Endodermal cell (in vitro differentiated cells): ENCODE measurements around the gene ZIC5. TPM values are rescaled to one million over a fixed set of nuclear protein-coding genes. Genes with fewer than 3 reads are reported as not detected.
"Not testable (repeated sequence)": the region's sequence is repeated elsewhere in the genome, so short reads cannot be mapped to it uniquely, and the experiment has no call there.

ENCODE experiments used
- DNase-seq: peaks from one replicate; pipeline ENCODE4 v3.0.0-alpha.2; 2017
- H3K27ac ChIP-seq: 2 replicates; pipeline ENCODE4 v1.5.1; 2013; ENCODE audit warnings: mild to moderate bottlenecking, low read depth, low read length, moderate library complexity
- H3K27me3 ChIP-seq: 2 replicates; pipeline ENCODE4 v1.6.1; 2013; ENCODE audit warnings: mild to moderate bottlenecking, low read length, moderate library complexity; ENCODE audit not compliant: insufficient read depth, control insufficient read depth, poor library complexity, severe bottlenecking
- H3K36me3 ChIP-seq: 2 replicates; pipeline ENCODE4 v1.7.0; 2013; ENCODE audit warnings: mild to moderate bottlenecking, low read length, moderate library complexity; ENCODE audit not compliant: control insufficient read depth, insufficient read depth
- H3K4me1 ChIP-seq: one replicate; pipeline ENCODE4 v1.7.0; 2013; ENCODE audit warnings: low read length; ENCODE audit not compliant: control insufficient read depth, insufficient read depth
- H3K4me3 ChIP-seq: 2 replicates; pipeline ENCODE4 v1.5.1; 2013; ENCODE audit warnings: mild to moderate bottlenecking, low read length, moderate library complexity
- H3K9ac ChIP-seq: 2 replicates; pipeline ENCODE4 v1.6.1; 2013; ENCODE audit warnings: mild to moderate bottlenecking, low read length, moderate library complexity; ENCODE audit not compliant: poor library complexity, severe bottlenecking; ENCODE audit errors: extremely low read depth
- H3K9me3 ChIP-seq: 2 replicates; pipeline ENCODE4 v1.6.1; 2013; ENCODE audit warnings: mild to moderate bottlenecking, low read length, moderate library complexity; ENCODE audit not compliant: control insufficient read depth
- H3K27ac Mint-ChIP-seq: 2 replicates; pipeline ENCODE4 v1.8.0; 2020; ENCODE audit warnings: mixed read lengths
- H3K27me3 Mint-ChIP-seq: 2 replicates; pipeline ENCODE4 v1.8.0; 2021; ENCODE audit warnings: mild to moderate bottlenecking, mixed read lengths; ENCODE audit not compliant: insufficient read depth
- H3K36me3 Mint-ChIP-seq: 2 replicates; pipeline ENCODE4 v1.8.0; 2020; ENCODE audit warnings: low read depth, mixed read lengths
- H3K4me1 Mint-ChIP-seq: 2 replicates; pipeline ENCODE4 v1.8.0; 2020; ENCODE audit warnings: mixed read lengths
- H3K4me3 Mint-ChIP-seq: 2 replicates; pipeline ENCODE4 v1.8.0; 2020; ENCODE audit warnings: mild to moderate bottlenecking, moderate library complexity, mixed read lengths
- H3K9me3 Mint-ChIP-seq: 2 replicates; pipeline ENCODE4 v1.8.0; 2020; ENCODE audit warnings: mild to moderate bottlenecking, mixed read lengths
- WGBS, 2 experiments: methylation state at CpG; one replicate each; pipeline versions ENCODE4 v1.1.5 to v1.1.7; 2013; ENCODE audit warnings: missing lambda C conversion rate in 2 of 2, mixed read lengths in 1 of 2; ENCODE audit not compliant: insufficient coverage in 1 of 2, insufficient read length in 1 of 2; 5-methylcytosine and 5-hydroxymethylcytosine counted together
- total RNA-seq, 2 donors: library from RNA; stranded (reverse); fragmentation: NEBNext Ultra II Directional in 1 of 2; extraction: Animal tissue kit (Norgen Biotek cat#: 25700) in 1 of 2; gene quantifications; 2 replicates in 1 of 2; 3 replicates in 1 of 2; pipeline ENCODE4 v1.2.1, GENCODE V29; 2021
- TF ChIP-seq, protein P1 (sequence below): fragments of 200-600 bp; sonication (generic); conservative IDR thresholded peaks from 2 replicates; pipeline ENCODE4 v1.5.0; 2021; ENCODE audit warnings: antibody characterized with exemption, mild to moderate bottlenecking

Gene ZIC5
- total RNA-seq, 2 donors from 2014 or later = 11.0 to 13.7 TPM

GRCh38 chr13:99947666-99948065 is 23.9 kb downstream of the ZIC5 start:
- 88% methylated on average over 1 of the region's 2 CpGs; no CpG with 5 or more reads in 1 of the 2 experiments for WGBS, 2 experiments
- no peak overlapping the region for H3K27ac Mint-ChIP-seq
- peaks cover 16% of the 10 kb centered on the region for H3K4me1 Mint-ChIP-seq
- H3K4me3 ChIP-seq = no peak overlapping the region
- no peaks in the 10 kb centered on the region for H3K36me3 ChIP-seq
- no peak overlapping the region for H3K9ac ChIP-seq
- H3K27me3 ChIP-seq = peaks cover 26% of the 10 kb centered on the region
- H3K4me1 ChIP-seq = no peaks in the 10 kb centered on the region
- H3K9me3 ChIP-seq = no peaks in the 10 kb centered on the region
- no peak for DNase-seq
- no peak overlapping the region for H3K4me3 Mint-ChIP-seq
- TF ChIP-seq, protein P1, sequence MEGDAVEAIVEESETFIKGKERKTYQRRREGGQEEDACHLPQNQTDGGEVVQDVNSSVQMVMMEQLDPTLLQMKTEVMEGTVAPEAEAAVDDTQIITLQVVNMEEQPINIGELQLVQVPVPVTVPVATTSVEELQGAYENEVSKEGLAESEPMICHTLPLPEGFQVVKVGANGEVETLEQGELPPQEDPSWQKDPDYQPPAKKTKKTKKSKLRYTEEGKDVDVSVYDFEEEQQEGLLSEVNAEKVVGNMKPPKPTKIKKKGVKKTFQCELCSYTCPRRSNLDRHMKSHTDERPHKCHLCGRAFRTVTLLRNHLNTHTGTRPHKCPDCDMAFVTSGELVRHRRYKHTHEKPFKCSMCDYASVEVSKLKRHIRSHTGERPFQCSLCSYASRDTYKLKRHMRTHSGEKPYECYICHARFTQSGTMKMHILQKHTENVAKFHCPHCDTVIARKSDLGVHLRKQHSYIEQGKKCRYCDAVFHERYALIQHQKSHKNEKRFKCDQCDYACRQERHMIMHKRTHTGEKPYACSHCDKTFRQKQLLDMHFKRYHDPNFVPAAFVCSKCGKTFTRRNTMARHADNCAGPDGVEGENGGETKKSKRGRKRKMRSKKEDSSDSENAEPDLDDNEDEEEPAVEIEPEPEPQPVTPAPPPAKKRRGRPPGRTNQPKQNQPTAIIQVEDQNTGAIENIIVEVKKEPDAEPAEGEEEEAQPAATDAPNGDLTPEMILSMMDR = no peak
- H3K36me3 Mint-ChIP-seq = no peaks in the 10 kb centered on the region
- H3K27ac ChIP-seq = no peak overlapping the region
- H3K9me3 Mint-ChIP-seq = no peaks in the 10 kb centered on the region
- peaks cover 44% of the 10 kb centered on the region for H3K27me3 Mint-ChIP-seq

DNA sequence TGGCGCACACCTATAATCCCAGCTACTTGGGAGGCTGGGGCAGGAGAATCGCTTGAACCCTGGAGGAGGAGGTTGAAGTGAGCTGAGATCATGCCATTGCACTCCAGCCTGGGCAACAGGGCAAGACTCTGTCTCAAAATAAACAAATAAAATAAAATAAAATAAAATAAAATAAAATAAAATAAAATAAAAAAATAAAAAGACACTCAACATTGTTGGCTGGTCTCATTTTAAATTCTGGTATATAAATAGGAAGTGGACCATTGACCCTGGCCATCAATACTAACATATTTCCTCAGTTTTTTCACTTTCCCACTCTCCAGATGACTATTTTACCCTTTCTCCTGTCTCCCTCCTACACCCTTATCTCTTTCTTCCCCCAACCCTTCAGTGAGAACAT is 26.1 kb downstream of the ZIC5 start:
- peaks cover 18% of the 10 kb centered on the region for H3K4me1 Mint-ChIP-seq
- not testable (repeated sequence) for H3K4me1 ChIP-seq, H3K36me3 ChIP-seq, H3K27ac Mint-ChIP-seq, H3K4me3 ChIP-seq, H3K4me3 Mint-ChIP-seq, DNase-seq, H3K36me3 Mint-ChIP-seq, H3K9ac ChIP-seq, H3K27me3 ChIP-seq, H3K9me3 Mint-ChIP-seq, H3K27ac ChIP-seq, H3K9me3 ChIP-seq
- peaks cover 27% of the 10 kb centered on the region for H3K27me3 Mint-ChIP-seq
- WGBS, 2 experiments = 86 to 100% methylated on average over 1 to 2 of the region's 2 CpGs

DNA sequence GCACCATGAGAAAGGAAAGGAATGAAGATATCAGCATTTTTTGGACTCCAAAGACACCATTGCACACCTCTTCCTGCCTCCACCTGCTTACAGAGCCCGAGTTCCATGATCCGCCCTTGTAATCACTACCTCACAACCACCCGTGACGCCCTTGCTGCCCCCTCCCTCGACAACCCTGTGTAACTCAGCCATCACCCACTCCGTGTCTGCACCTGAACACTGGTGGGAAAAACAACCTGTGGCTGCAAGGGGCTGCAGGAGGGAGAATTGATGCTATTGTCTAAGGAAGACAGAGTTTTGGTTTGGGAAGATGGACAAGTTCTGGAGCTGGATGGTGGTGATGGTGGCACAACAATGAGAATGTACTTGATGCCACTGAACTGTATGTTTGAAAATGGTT is 27.0 kb downstream of the ZIC5 start:
- peaks cover 20% of the 10 kb centered on the region for H3K27me3 Mint-ChIP-seq
- no peaks in the 10 kb centered on the region for H3K27me3 ChIP-seq
- H3K27ac Mint-ChIP-seq = no peak overlapping the region
- TF ChIP-seq, protein P1 = no peak
- DNase-seq = no peak
- H3K4me1 ChIP-seq = no peaks in the 10 kb centered on the region
- H3K9me3 ChIP-seq = no peaks in the 10 kb centered on the region
- no peaks in the 10 kb centered on the region for H3K36me3 Mint-ChIP-seq
- no peak overlapping the region for H3K4me3 Mint-ChIP-seq
- no peaks in the 10 kb centered on the region for H3K36me3 ChIP-seq
- H3K4me1 Mint-ChIP-seq = peaks cover 9% of the 10 kb centered on the region
- no peak overlapping the region for H3K9ac ChIP-seq
- no peaks in the 10 kb centered on the region for H3K9me3 Mint-ChIP-seq
- WGBS, 2 experiments = 91% methylated on average over 6 of the region's 6 CpGs; no CpG with 5 or more reads in 1 of the 2 experiments
- H3K4me3 ChIP-seq = no peak overlapping the region
- H3K27ac ChIP-seq = no peak overlapping the region

- Histone ChIP-seq H3K4me1 (no peaks in the 10 kb centered on the region), H3K9ac (no peak overlapping the region), H3K27ac (no peak overlapping the region), H3K9me3 (no peaks in the 10 kb centered on the region), H3K27me3 (no peaks in the 10 kb centered on the region), H3K4me3 (no peak overlapping the region), H3K36me3 (no peaks in the 10 kb centered on the region)
- TF ChIP-seq, protein P1 = no peak
- Mint-ChIP-seq H3K4me1 (peaks cover 4% of the 10 kb centered on the region), H3K27ac (no peak overlapping the region), H3K36me3 (no peaks in the 10 kb centered on the region), H3K4me3 (no peak overlapping the region), H3K9me3 (no peaks in the 10 kb centered on the region), H3K27me3 (peaks cover 20% of the 10 kb centered on the region)
- 83 to 94% methylated on average over 6 to 7 of the region's 7 CpGs for WGBS, 2 experiments
- no peak for DNase-seq
Measured at GRCh38 chr13:99944102-99944501, 27.5 kb downstream of the ZIC5 start.
